Measurements from ENCODE around the gene BDP1.
"Not testable (repeated sequence)": the region's sequence is repeated elsewhere in the genome, so short reads cannot be mapped to it uniquely, and the experiment has no call there.

DNA sequence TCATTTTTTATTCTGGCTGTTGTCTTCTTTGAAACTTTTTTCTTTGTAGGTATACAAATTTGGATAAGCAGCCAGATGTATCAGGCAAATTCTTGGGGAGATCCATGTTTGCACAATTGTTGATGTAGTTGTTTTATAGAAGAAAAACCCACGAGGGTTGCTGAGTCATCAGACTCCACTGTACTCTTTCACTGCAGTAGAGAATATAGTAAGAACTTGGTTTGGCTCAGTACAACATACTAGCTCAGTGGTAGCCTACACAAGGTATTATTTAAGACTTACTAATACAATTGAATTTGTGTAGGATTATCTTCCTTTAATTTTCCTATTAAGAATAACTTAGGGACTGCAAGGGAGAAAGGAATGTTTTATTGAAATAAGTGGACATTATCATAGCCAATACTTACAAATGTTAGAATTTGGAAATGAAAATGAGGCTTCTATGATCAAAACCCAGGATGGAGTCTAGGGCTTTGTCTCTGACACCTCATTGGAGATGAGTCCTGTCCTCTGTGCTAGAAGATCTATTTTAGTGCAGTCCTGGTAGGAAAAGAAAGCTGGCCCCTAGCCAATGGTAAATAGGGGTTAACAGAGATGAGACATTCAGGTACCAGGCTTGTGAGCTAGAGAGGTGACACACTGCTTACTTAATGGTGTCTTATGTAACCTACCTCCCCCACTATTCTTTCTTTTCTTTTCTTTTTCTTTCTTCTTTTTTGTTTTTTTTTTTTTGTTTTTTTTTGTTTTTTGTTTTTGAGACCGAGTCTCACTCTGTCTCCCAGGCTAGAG, 28.6 kb upstream of the BDP1 start:
- TF ChIP-seq, protein P1, sequence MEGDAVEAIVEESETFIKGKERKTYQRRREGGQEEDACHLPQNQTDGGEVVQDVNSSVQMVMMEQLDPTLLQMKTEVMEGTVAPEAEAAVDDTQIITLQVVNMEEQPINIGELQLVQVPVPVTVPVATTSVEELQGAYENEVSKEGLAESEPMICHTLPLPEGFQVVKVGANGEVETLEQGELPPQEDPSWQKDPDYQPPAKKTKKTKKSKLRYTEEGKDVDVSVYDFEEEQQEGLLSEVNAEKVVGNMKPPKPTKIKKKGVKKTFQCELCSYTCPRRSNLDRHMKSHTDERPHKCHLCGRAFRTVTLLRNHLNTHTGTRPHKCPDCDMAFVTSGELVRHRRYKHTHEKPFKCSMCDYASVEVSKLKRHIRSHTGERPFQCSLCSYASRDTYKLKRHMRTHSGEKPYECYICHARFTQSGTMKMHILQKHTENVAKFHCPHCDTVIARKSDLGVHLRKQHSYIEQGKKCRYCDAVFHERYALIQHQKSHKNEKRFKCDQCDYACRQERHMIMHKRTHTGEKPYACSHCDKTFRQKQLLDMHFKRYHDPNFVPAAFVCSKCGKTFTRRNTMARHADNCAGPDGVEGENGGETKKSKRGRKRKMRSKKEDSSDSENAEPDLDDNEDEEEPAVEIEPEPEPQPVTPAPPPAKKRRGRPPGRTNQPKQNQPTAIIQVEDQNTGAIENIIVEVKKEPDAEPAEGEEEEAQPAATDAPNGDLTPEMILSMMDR (IDR thresholded peaks at IDR 0.05; ENCODE audit: poor library complexity, severe bottlenecking) = not testable (repeated sequence)
- TF ChIP-seq POLR2AphosphoS5 (IDR thresholded peaks at IDR 0.05); EZH2 (IDR thresholded peaks at IDR 0.05; ENCODE audit: borderline replicate concordance, insufficient read depth, low read length, poor library complexity, severe bottlenecking); MXI1 (conservative IDR thresholded peaks at IDR 0.05; ENCODE audit: poor library complexity, severe bottlenecking); EP300 (conservative IDR thresholded peaks at IDR 0.05; ENCODE audit: poor library complexity, severe bottlenecking): not testable (repeated sequence)
- TF ChIP-seq, protein P2, sequence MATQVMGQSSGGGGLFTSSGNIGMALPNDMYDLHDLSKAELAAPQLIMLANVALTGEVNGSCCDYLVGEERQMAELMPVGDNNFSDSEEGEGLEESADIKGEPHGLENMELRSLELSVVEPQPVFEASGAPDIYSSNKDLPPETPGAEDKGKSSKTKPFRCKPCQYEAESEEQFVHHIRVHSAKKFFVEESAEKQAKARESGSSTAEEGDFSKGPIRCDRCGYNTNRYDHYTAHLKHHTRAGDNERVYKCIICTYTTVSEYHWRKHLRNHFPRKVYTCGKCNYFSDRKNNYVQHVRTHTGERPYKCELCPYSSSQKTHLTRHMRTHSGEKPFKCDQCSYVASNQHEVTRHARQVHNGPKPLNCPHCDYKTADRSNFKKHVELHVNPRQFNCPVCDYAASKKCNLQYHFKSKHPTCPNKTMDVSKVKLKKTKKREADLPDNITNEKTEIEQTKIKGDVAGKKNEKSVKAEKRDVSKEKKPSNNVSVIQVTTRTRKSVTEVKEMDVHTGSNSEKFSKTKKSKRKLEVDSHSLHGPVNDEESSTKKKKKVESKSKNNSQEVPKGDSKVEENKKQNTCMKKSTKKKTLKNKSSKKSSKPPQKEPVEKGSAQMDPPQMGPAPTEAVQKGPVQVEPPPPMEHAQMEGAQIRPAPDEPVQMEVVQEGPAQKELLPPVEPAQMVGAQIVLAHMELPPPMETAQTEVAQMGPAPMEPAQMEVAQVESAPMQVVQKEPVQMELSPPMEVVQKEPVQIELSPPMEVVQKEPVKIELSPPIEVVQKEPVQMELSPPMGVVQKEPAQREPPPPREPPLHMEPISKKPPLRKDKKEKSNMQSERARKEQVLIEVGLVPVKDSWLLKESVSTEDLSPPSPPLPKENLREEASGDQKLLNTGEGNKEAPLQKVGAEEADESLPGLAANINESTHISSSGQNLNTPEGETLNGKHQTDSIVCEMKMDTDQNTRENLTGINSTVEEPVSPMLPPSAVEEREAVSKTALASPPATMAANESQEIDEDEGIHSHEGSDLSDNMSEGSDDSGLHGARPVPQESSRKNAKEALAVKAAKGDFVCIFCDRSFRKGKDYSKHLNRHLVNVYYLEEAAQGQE (IDR thresholded peaks at IDR 0.05; ENCODE audit: borderline replicate concordance) = not testable (repeated sequence)
